HCT116 (cell line): ENCODE results near the gene PPP4R2. TPM values are rescaled to one million over a fixed set of nuclear protein-coding genes. Genes with fewer than 3 reads are reported as not detected.

ENCODE experiments used
- ATAC-seq: fragments of 200-7000 bp; cut with Tn5 transposase; 2 replicates; pipeline ENCODE4 v1.9.1; 2020; ENCODE audit warnings: mild to moderate bottlenecking, moderate library complexity
- BruUV-seq: library from RNA; stranded (reverse); fragments of 400-500 nt; replicated peaks from 2 replicates; lab custom pipeline; 2021; lab: Mats Ljungman, UMichigan
- CTCF ChIA-PET: fragments of 300-600 bp; sonication (Branson Sonifier 250); formaldehyde crosslinking; loops from one replicate; lab custom pipeline; 2021; ENCODE audit warnings: antibody characterized with exemption; lab: Charles Lee
- POLR2A ChIA-PET: fragments of 300-600, 350-600 bp; sonication (Branson Sonifier 250); formaldehyde crosslinking; loops from one replicate; lab custom pipeline; 2021; ENCODE audit warnings: antibody characterized with exemption; lab: Charles Lee
- RAD21 ChIA-PET, 2 experiments: fragments of 300-600 bp; sonication (Branson Sonifier 250); formaldehyde crosslinking; loops; one replicate each; lab custom pipeline; 2023; ENCODE audit warnings: low total read pairs in 2 of 2; ENCODE audit not compliant: uncharacterized antibody in 2 of 2, unreplicated experiment in 2 of 2, low non-redundant PET in 1 of 2; lab: Charles Lee
- DNase-seq: peaks from one replicate; pipeline ENCODE4 v3.0.0-alpha.2; 2010; ENCODE audit warnings: low read depth, low spot score
- H2AFZ ChIP-seq: fragments of 200-600 bp; shearing (Covaris generic), sonication (generic); 2 replicates; pipeline ENCODE4 v1.6.1; 2017; ENCODE audit warnings: low read depth, mixed run types, mixed read lengths, antibody characterized with exemption, low read length; ENCODE audit not compliant: poor library complexity, severe bottlenecking
- H3K27ac ChIP-seq: 2 replicates; pipeline ENCODE4 v1.5.1; 2012; ENCODE audit warnings: low read depth, low read length
- H3K27me3 ChIP-seq: fragments of 200-600 bp; sonication (generic); 2 replicates; pipeline ENCODE4 v1.6.1; 2016; ENCODE audit warnings: mixed run types, low read length, mixed read lengths; ENCODE audit not compliant: insufficient read depth
- H3K36me3 ChIP-seq, 2 experiments: fragments of 200-500 bp in 1 of 2; fragments of 200-600 bp in 1 of 2; sonication (Bioruptor generic) in 1 of 2; sonication (generic) in 1 of 2; 2 replicates each; pipeline versions ENCODE4 v1.5.1 to v1.6.1; 2014 to 2016; ENCODE audit warnings: low read length in 2 of 2, inconsistent platforms in 1 of 2, mixed read lengths in 1 of 2, mixed run types in 1 of 2; ENCODE audit not compliant: insufficient read depth in 2 of 2, control insufficient read depth in 1 of 2
- H3K4me1 ChIP-seq, 2 experiments: fragments of 200-600 bp in 1 of 2; sonication (generic) in 1 of 2; 2 replicates each; pipeline versions ENCODE4 v1.5.1 to v1.6.1; 2012 to 2017; ENCODE audit warnings: low read length in 2 of 2, inconsistent platforms in 1 of 2, mild to moderate bottlenecking in 1 of 2, mixed read lengths in 1 of 2, mixed run types in 1 of 2, moderate library complexity in 1 of 2; ENCODE audit not compliant: insufficient read depth in 2 of 2, control insufficient read depth in 1 of 2
- H3K4me2 ChIP-seq: fragments of 200-600 bp; sonication (generic); 2 replicates; pipeline ENCODE4 v1.6.1; 2017; ENCODE audit warnings: mixed run types, low read length, mixed read lengths
- H3K4me3 ChIP-seq, 2 experiments: fragments of 200-600 bp in 1 of 2; sonication (generic) in 1 of 2; replicated peaks in 1 of 2; 2 replicates each; pipeline ENCODE4 v1.5.1; 2011 to 2016; ENCODE audit warnings: low read length in 2 of 2, control low read depth in 1 of 2, low read depth in 1 of 2, mild to moderate bottlenecking in 1 of 2, mixed read lengths in 1 of 2, mixed run types in 1 of 2
- H3K79me2 ChIP-seq: fragments of 200-600 bp; sonication (generic); 2 replicates; pipeline ENCODE4 v1.6.1; 2017; ENCODE audit warnings: mild to moderate bottlenecking, mixed run types, low read length, moderate library complexity, mixed read lengths; ENCODE audit not compliant: insufficient read depth
- H3K9ac ChIP-seq: fragments of 200-600 bp; sonication (generic); 2 replicates; pipeline ENCODE4 v1.6.1; 2016; ENCODE audit warnings: low read length, mixed read lengths
- H3K9me2 ChIP-seq: fragments of 200-600 bp; sonication (generic), shearing (Covaris generic); 2 replicates; pipeline ENCODE4 v1.6.1; 2017; ENCODE audit warnings: mixed run types, mild to moderate bottlenecking, moderate library complexity; ENCODE audit not compliant: insufficient read depth
- H3K9me3 ChIP-seq, 2 experiments: fragments of 200-500 bp in 1 of 2; fragments of 200-600 bp in 1 of 2; sonication (Bioruptor generic) in 1 of 2; sonication (generic) in 1 of 2; 2 replicates each; pipeline ENCODE4 v1.6.1; 2014 to 2017; ENCODE audit warnings: low read length in 2 of 2, mixed read lengths in 2 of 2, inconsistent platforms in 1 of 2, low read depth in 1 of 2, mild to moderate bottlenecking in 1 of 2, mixed run types in 1 of 2, moderate library complexity in 1 of 2; ENCODE audit not compliant: control insufficient read depth in 1 of 2, insufficient read depth in 1 of 2
- H4K20me1 ChIP-seq: fragments of 200-600 bp; sonication (generic), shearing (Covaris generic); 2 replicates; pipeline ENCODE4 v1.6.1; 2017; ENCODE audit warnings: mixed run types, mild to moderate bottlenecking, moderate library complexity; ENCODE audit not compliant: insufficient read depth
- ATF3 ChIP-seq: IDR thresholded peaks from 2 replicates; pipeline ENCODE4 v1.6.1; 2012
- CTCF ChIP-seq, 3 experiments: fragments of 200-600 bp in 1 of 3; sonication (generic) in 1 of 3; IDR thresholded peaks in 2 of 3; conservative IDR thresholded peaks in 1 of 3; 2 replicates each; pipeline ENCODE4 v1.5.1; 2012 to 2017; ENCODE audit warnings: low read depth in 2 of 3, low read length in 2 of 3, antibody characterized with exemption in 1 of 3, borderline replicate concordance in 1 of 3, control low read depth in 1 of 3, mild to moderate bottlenecking in 1 of 3, mixed read lengths in 1 of 3, mixed run types in 1 of 3, moderate library complexity in 1 of 3; ENCODE audit not compliant: insufficient read depth in 1 of 3
- EGR1 ChIP-seq: IDR thresholded peaks from 2 replicates; pipeline ENCODE4 v1.6.1; 2012; ENCODE audit warnings: low read depth
- EZH2phosphoT487 ChIP-seq: fragments of 200-600 bp; IDR thresholded peaks from 2 replicates; pipeline ENCODE4 v1.6.1; 2018; ENCODE audit warnings: antibody characterized with exemption, borderline replicate concordance
- FOSL1 ChIP-seq: IDR thresholded peaks from 2 replicates; pipeline ENCODE4 v1.6.1; 2012; ENCODE audit warnings: low read depth
- POLR2A ChIP-seq: IDR thresholded peaks from 2 replicates; pipeline ENCODE4 v1.7.0; 2011; ENCODE audit warnings: borderline replicate concordance; ENCODE audit not compliant: insufficient read depth, insufficient read length; ENCODE audit errors: extremely low read depth
- TCF7L2 ChIP-seq: IDR thresholded peaks from 2 replicates; pipeline ENCODE4 v1.7.0; 2011; ENCODE audit warnings: borderline replicate concordance, inconsistent platforms; ENCODE audit not compliant: insufficient read depth, insufficient read length; ENCODE audit errors: extremely low read depth
- YY1 ChIP-seq: IDR thresholded peaks from 2 replicates; pipeline ENCODE4 v1.6.1; 2011; ENCODE audit warnings: low read length, low read depth, moderate library complexity, mild to moderate bottlenecking; ENCODE audit not compliant: insufficient replicate concordance; ENCODE audit errors: extremely low read depth
- ZBTB33 ChIP-seq: IDR thresholded peaks from 2 replicates; pipeline ENCODE4 v1.6.1; 2011; ENCODE audit warnings: mild to moderate bottlenecking, low read length, moderate library complexity; ENCODE audit not compliant: insufficient replicate concordance; ENCODE audit errors: extremely low read depth
- intact Hi-C: fragments of 100-400 bp; cut with micrococcal nuclease; formaldehyde crosslinking; loops from 2 replicates; pipeline ENCODE4 v1.10.0; 2022
- total RNA-seq: library from RNA; stranded (reverse); gene quantifications from one replicate; pipeline ENCODE4 v1.2.1, GENCODE V29; 2021; ENCODE audit not compliant: unreplicated experiment

The PPP4R2 gene
- total RNA-seq, 1 experiment from 2014 or later: 72.5 TPM

GRCh38 chr3:72970942-72971341, 25.7 kb upstream of the PPP4R2 start:
- DNase-seq (no peak), ATAC-seq (no peak)
- POLR2A ChIA-PET: no interaction called here
- no peaks in the 10 kb centered on the region for H3K9me3 ChIP-seq
- H3K4me2 ChIP-seq: no peak overlapping the region
- no peak for TF ChIP-seq EZH2phosphoT487
- TF ChIP-seq ATF3: no peak
- no peak for TF ChIP-seq EGR1
- TF ChIP-seq CTCF (IDR thresholded peaks at IDR 0.05 in 2 of 3, conservative IDR thresholded peaks at IDR 0.05 in 1 of 3; ENCODE audit: borderline replicate concordance in 1 of 3, insufficient read depth in 1 of 3, low read depth in 2 of 3, low read length in 2 of 3): no peak
- TF ChIP-seq ZBTB33: no peak
- TF ChIP-seq TCF7L2: no peak
- TF ChIP-seq FOSL1: no peak
- no peak for TF ChIP-seq YY1
- TF ChIP-seq POLR2A: no peak
- no peak overlapping the region for H2AFZ ChIP-seq
- no peaks in the 10 kb centered on the region for H3K27me3 ChIP-seq
- no peaks in the 10 kb centered on the region for H3K36me3 ChIP-seq
- no peak overlapping the region for H3K4me3 ChIP-seq
- RAD21 ChIA-PET: no interaction called here
- H3K9ac ChIP-seq: no peak overlapping the region
- H4K20me1 ChIP-seq: no peaks in the 10 kb centered on the region
- intact Hi-C loops: no loop called here
- no peaks in the 10 kb centered on the region for H3K79me2 ChIP-seq
- H3K27ac ChIP-seq: no peak overlapping the region
- CTCF ChIA-PET: no interaction called here
- no peaks in the 10 kb centered on the region for H3K9me2 ChIP-seq
- H3K4me1 ChIP-seq: no peaks in the 10 kb centered on the region; a peak in 2 of 4 replicates
- BruUV-seq: no TSS peak
